ENCODE results near the gene MAN1C1.
"Not testable (repeated sequence)": the region's sequence is repeated elsewhere in the genome, so short reads cannot be mapped to it uniquely, and the experiment has no call there.

The MAN1C1 gene

GRCh38 chr1:25723250-25723880 lies 106.8 kb downstream of the MAN1C1 start:
- DNase-seq: no peak

GRCh38 chr1:25724201-25724600 lies 107.6 kb downstream of the MAN1C1 start:
- no peak for DNase-seq

- no peak for DNase-seq
Measured at GRCh38 chr1:25724966-25725365, 108.4 kb downstream of the MAN1C1 start.

- DNase-seq: no peak
Measured at GRCh38 chr1:25725482-25725881, 108.9 kb downstream of the MAN1C1 start.

- no peak for DNase-seq
Measured at GRCh38 chr1:25727088-25727487, 110.5 kb downstream of the MAN1C1 start.

- DNase-seq: no peak
Measured at GRCh38 chr1:25727635-25728286, 111.2 kb downstream of the MAN1C1 start.

GRCh38 chr1:25728301-25728935 lies 111.8 kb downstream of the MAN1C1 start:
- DNase-seq: no peak

GRCh38 chr1:25729045-25729444 lies 112.5 kb downstream of the MAN1C1 start:
- no peak for DNase-seq

- no peak for DNase-seq
Measured at GRCh38 chr1:25729790-25730644, 113.4 kb downstream of the MAN1C1 start.

- DNase-seq: no peak
Measured at GRCh38 chr1:25731148-25731547, 114.6 kb downstream of the MAN1C1 start.

GRCh38 chr1:25731626-25732370 lies 115.2 kb downstream of the MAN1C1 start:
- DNase-seq: no peak

- DNase-seq: no peak
Measured at GRCh38 chr1:25732821-25733220, 116.2 kb downstream of the MAN1C1 start.

GRCh38 chr1:25733271-25733670 lies 116.7 kb downstream of the MAN1C1 start:
- DNase-seq: no peak

- DNase-seq: not testable (repeated sequence)
Measured at GRCh38 chr1:25734991-25735390, 118.4 kb downstream of the MAN1C1 start.

- DNase-seq: no peak
Measured at GRCh38 chr1:25735956-25736529, 119.5 kb downstream of the MAN1C1 start.

- no peak for DNase-seq
Measured at GRCh38 chr1:25737130-25737529, 120.5 kb downstream of the MAN1C1 start.

- DNase-seq: no peak
Measured at GRCh38 chr1:25738499-25738898, 121.9 kb downstream of the MAN1C1 start.

GRCh38 chr1:25739341-25739740 lies 122.8 kb downstream of the MAN1C1 start:
- DNase-seq: no peak

GRCh38 chr1:25740071-25740470 lies 123.5 kb downstream of the MAN1C1 start:
- DNase-seq: no peak

GRCh38 chr1:25742316-25742715 lies 125.7 kb downstream of the MAN1C1 start:
- no peak for DNase-seq

- DNase-seq: no peak
Measured at GRCh38 chr1:25743164-25744139, 126.9 kb downstream of the MAN1C1 start.

Data from NCI-H1930 (cell line).